Spinal cord (tissue), 10 donors: ENCODE results near the gene KIF16B. TPM values are rescaled to one million over a fixed set of nuclear protein-coding genes. Genes with fewer than 3 reads are reported as not detected.

Source experiments
- DNase-seq, 6 donors: peaks; one replicate each; pipeline versions ENCODE4 v3.0.0 to v3.0.0-alpha.2; 2013 to 2015; ENCODE audit warnings: low spot score in 6 of 6, low read depth in 4 of 6
- H3K27ac ChIP-seq: one replicate; pipeline ENCODE4 v1.5.1; 2013; ENCODE audit warnings: low read depth, low read length, control low read depth
- H3K27me3 ChIP-seq: one replicate; pipeline ENCODE4 v1.6.1; 2013; ENCODE audit warnings: low read length; ENCODE audit not compliant: control insufficient read depth, insufficient read depth
- H3K36me3 ChIP-seq: one replicate; pipeline ENCODE4 v1.6.1; 2013; ENCODE audit warnings: low read length; ENCODE audit not compliant: control insufficient read depth, insufficient read depth
- H3K4me1 ChIP-seq: one replicate; pipeline ENCODE4 v1.6.1; 2013; ENCODE audit warnings: low read length; ENCODE audit not compliant: control insufficient read depth, insufficient read depth
- H3K4me3 ChIP-seq: one replicate; pipeline ENCODE4 v1.5.1; 2013; ENCODE audit warnings: low read depth, low read length, control low read depth
- H3K9me3 ChIP-seq: one replicate; pipeline ENCODE4 v1.6.1; 2013; ENCODE audit warnings: low read length; ENCODE audit not compliant: control insufficient read depth, insufficient read depth
- WGBS: methylation state at CpG from one replicate; pipeline ENCODE4 v1.1.5; 2013; ENCODE audit warnings: missing lambda C conversion rate; ENCODE audit not compliant: insufficient coverage; 5-methylcytosine and 5-hydroxymethylcytosine counted together
- polyA plus RNA-seq, 2 donors: library from polyadenylated mRNA; unstranded; fragments of 120-200 nt; gene quantifications; one replicate each; pipeline ENCODE4 v1.2.1, GENCODE V29; 2013; ENCODE audit not compliant: insufficient read length in 2 of 2
- total RNA-seq, 2 donors: library from RNA; depleted of rRNA in 1 of 2; stranded (reverse); fragments of 120-200 nt in 1 of 2; fragments of >200 nt in 1 of 2; gene quantifications; one replicate each; pipeline versions ENCODE4 v1.2.3 to v1.2.4, GENCODE V29; 2013 to 2014
- donor health status: healthy.

The KIF16B gene
- total and polyA plus RNA-seq, 4 donors = 7.8 to 21.0 (median 12.9) TPM

GRCh38 chr20:16390991-16391390 lies 182.3 kb downstream of the KIF16B start:
- no peaks in the 10 kb centered on the region for H3K4me1 ChIP-seq
- no peaks in the 10 kb centered on the region for H3K9me3 ChIP-seq
- no peak overlapping the region for H3K27ac ChIP-seq
- WGBS = 67% methylated on average over 4 of the region's 4 CpGs
- no peak for DNase-seq
- H3K4me3 ChIP-seq = no peak overlapping the region
- no peaks in the 10 kb centered on the region for H3K27me3 ChIP-seq
- H3K36me3 ChIP-seq = no peaks in the 10 kb centered on the region

GRCh38 chr20:16388731-16389130 lies 184.5 kb downstream of the KIF16B start:
- Histone ChIP-seq H3K9me3 (no peaks in the 10 kb centered on the region), H3K4me1 (no peaks in the 10 kb centered on the region), H3K27me3 (no peaks in the 10 kb centered on the region), H3K36me3 (no peaks in the 10 kb centered on the region), H3K4me3 (no peak overlapping the region), H3K27ac (no peak overlapping the region)
- no peak for DNase-seq
- 92% methylated on average over 6 of the region's 6 CpGs for WGBS

- no peak overlapping the region for H3K4me3 ChIP-seq
- no peaks in the 10 kb centered on the region for H3K27me3 ChIP-seq
- no peaks in the 10 kb centered on the region for H3K36me3 ChIP-seq
- DNase-seq = no peak
- no peaks in the 10 kb centered on the region for H3K9me3 ChIP-seq
- WGBS = 93% methylated on average over 4 of the region's 6 CpGs
- no peaks in the 10 kb centered on the region for H3K4me1 ChIP-seq
- H3K27ac ChIP-seq = no peak overlapping the region
Measured at GRCh38 chr20:16387666-16388065, 185.6 kb downstream of the KIF16B start.

DNA sequence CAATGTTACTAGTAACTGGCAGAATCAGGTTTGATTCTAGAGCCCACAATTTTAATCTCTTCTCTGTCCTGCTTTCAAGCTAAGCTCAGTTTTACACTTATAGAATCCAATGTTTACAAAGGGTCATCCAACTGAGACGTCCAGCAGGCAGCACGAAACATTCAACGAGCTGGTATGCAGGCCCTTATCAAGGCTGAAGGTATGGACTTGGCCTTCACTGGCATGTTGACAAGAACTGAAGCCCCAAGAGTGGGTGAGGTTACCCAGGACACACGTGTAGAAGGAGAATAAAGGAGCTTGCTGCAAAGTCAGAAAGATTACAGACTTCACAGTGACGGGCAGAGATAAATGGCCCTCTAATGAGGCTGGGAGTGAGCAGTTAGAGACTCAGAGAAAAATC lies 187.4 kb downstream of the KIF16B start:
- Histone ChIP-seq H3K27me3 (no peaks in the 10 kb centered on the region), H3K27ac (no peak overlapping the region), H3K36me3 (no peaks in the 10 kb centered on the region), H3K4me1 (no peaks in the 10 kb centered on the region), H3K4me3 (no peak overlapping the region), H3K9me3 (no peaks in the 10 kb centered on the region)
- DNase-seq = no peak
- WGBS = 81% methylated on average over 5 of the region's 5 CpGs

DNA sequence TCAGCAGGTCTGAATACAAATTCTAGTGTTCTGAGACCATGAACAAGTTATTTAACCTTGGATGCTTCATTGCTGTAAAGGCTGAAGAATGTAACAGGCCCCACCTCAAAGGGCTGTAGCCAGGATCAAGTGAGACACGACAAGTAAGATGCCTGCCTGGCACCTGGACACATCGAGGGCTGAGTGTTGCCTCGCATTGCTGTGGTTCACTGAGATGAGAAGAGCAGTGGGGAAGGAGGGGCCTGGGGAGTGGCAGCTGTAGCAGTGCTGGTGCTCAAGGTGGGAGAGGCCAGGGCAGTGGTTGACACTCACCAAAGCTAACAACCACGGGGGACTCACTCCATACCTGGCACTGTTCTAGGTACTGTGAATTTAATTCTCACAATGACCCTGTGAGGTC lies 187.8 kb downstream of the KIF16B start:
- H3K4me1 ChIP-seq = no peaks in the 10 kb centered on the region
- DNase-seq = no peak
- WGBS = 90% methylated on average over 4 of the region's 4 CpGs

GRCh38 chr20:16381444-16381843 lies 191.8 kb downstream of the KIF16B start:
- no peaks in the 10 kb centered on the region for H3K27me3 ChIP-seq
- no peak for DNase-seq
- no peak overlapping the region for H3K4me3 ChIP-seq
- H3K9me3 ChIP-seq = no peaks in the 10 kb centered on the region
- WGBS = no CpG with 5 or more reads among the region's 2 CpGs
- H3K4me1 ChIP-seq = peaks cover 3% of the 10 kb centered on the region
- peaks cover 6% of the 10 kb centered on the region for H3K36me3 ChIP-seq
- H3K27ac ChIP-seq = no peak overlapping the region

More for the DNA sequence above, 187.8 kb downstream of the KIF16B start:
- Histone ChIP-seq H3K9me3 (no peaks in the 10 kb centered on the region), H3K27me3 (no peaks in the 10 kb centered on the region), H3K36me3 (no peaks in the 10 kb centered on the region), H3K27ac (no peak overlapping the region), H3K4me3 (no peak overlapping the region)

GRCh38 chr20:16378712-16379370 lies 194.4 kb downstream of the KIF16B start:
- Histone ChIP-seq H3K27me3 (no peaks in the 10 kb centered on the region), H3K27ac (no peak overlapping the region), H3K4me1 (peaks cover 3% of the 10 kb centered on the region), H3K9me3 (no peaks in the 10 kb centered on the region), H3K4me3 (no peak overlapping the region), H3K36me3 (peaks cover 6% of the 10 kb centered on the region)
- peak in 1 of 6 donors; percentile 63 for DNase-seq
- 72% methylated on average over 5 of the region's 7 CpGs for WGBS

GRCh38 chr20:16378122-16378521 lies 195.1 kb downstream of the KIF16B start:
- Histone ChIP-seq H3K4me3 (no peak overlapping the region), H3K4me1 (peaks cover 3% of the 10 kb centered on the region), H3K27me3 (no peaks in the 10 kb centered on the region), H3K9me3 (no peaks in the 10 kb centered on the region), H3K36me3 (peaks cover 6% of the 10 kb centered on the region), H3K27ac (no peak overlapping the region)
- no CpG with 5 or more reads among the region's 1 CpG for WGBS
- no peak for DNase-seq

- Histone ChIP-seq H3K27ac (no peak overlapping the region), H3K27me3 (no peaks in the 10 kb centered on the region), H3K36me3 (peaks cover 3% of the 10 kb centered on the region), H3K9me3 (no peaks in the 10 kb centered on the region), H3K4me3 (no peak overlapping the region), H3K4me1 (no peaks in the 10 kb centered on the region)
- no CpG with 5 or more reads among the region's 1 CpG for WGBS
- no peak for DNase-seq
Measured at GRCh38 chr20:16369441-16369840, 203.8 kb downstream of the KIF16B start.

DNA sequence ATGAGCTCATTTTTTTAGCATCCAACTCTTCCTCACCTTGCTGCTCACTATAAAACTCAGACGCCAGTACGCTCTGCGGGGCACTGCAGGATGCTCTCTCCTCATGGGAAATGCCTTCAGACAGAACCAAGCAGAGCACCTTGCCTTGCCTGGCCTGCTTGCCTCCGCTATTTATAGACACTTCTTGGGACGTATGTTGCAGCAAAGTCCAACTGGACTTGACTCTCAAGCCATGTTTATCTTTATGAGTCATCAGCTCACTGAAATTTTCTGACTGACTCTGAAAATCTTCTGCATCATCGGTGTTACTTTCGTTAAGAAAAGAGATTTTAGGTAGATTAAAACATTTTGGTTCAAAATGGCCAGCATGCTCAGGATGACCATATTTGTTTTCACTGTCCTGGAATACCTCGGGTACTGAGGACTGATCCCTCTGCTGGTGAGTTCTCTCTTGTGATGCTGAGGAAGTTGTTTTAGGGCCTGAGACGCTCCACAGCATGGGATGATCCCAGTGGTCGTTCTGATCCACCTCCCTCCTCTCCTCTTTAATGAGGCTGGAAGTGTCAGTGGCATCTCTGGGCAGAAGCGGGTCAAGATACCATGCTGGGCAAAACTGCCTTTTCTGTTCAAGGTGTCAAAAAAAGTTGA lies 204.5 kb downstream of the KIF16B start:
- WGBS = 89% methylated on average over 8 of the region's 11 CpGs
- no peaks in the 10 kb centered on the region for H3K4me1 ChIP-seq
- no peaks in the 10 kb centered on the region for H3K27me3 ChIP-seq
- no peak overlapping the region for H3K27ac ChIP-seq
- H3K9me3 ChIP-seq = no peaks in the 10 kb centered on the region
- H3K36me3 ChIP-seq = peaks cover 3% of the 10 kb centered on the region
- H3K4me3 ChIP-seq = no peak overlapping the region
- DNase-seq = no peak
